ENCODE measurements around the gene PARP16.
"Not testable (repeated sequence)": the region's sequence is repeated elsewhere in the genome, so short reads cannot be mapped to it uniquely, and the experiment has no call there.

Gene PARP16

DNA sequence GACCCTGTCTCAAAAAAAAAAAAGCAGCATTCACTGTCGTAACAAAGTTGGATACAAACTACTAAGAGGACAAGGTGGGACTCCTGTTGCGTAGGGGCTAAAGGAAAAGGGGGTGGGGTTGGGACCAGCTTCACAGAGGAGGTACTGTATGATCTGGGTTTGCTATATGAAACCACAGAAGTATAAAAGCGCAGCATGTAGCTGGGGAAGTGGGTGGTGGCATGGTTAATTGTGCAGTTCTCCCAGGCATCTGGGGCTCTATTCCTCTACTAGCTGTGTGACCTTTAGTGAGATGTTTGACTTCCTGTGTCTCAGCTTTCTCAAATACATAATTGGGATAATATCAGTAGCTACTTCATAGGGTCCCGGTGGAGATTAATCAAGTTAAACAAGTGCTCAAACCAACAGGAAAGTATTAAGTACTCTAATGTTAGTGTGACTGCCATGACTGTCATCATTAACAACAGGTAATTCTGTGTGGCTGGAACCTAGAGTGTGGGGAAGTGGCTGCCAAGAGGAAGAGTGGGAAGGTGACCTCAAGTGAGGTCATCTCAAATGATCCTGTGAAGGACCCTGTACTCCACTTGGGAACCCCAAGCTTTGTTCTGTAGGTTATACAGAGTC lies 11.5 kb downstream of the PARP16 start:
- no peak for DNase-seq

DNA sequence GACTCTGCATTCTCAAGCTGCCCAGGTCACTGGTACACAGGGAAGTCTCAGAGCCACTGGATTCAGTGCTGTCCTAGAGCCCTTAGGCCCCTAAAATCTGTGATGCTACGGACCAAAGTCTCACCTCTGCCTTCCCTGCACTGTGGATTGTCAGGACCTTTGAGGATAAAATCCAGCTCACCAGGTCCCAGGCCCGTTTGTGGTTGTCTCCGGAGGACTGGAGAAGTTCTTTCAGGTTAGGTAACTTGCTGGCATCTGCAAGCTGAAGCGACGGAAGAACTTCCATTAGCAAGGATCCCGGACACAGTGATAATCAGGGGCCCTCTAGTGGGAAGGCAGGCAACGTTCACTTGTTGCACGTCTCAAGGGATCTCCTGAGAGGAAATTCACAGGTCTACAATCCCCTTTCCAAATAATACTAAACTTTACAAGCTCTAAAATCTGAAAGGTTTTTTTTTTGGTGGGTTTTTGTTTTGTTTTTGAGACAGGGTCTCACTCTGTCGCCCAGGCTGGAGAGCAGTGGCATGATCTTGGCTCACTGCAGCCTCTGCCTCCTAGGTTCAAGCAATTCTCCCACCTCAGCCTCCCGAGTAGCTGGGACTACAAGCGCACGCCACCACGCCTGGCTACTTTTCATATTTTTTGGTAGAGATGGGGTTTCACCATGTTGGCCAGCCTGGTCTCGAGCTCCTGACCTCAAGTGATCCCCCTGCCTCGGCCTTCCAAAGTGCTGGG lies 15.7 kb downstream of the PARP16 start:
- DNase-seq, result not testable (repeated sequence)

DNA sequence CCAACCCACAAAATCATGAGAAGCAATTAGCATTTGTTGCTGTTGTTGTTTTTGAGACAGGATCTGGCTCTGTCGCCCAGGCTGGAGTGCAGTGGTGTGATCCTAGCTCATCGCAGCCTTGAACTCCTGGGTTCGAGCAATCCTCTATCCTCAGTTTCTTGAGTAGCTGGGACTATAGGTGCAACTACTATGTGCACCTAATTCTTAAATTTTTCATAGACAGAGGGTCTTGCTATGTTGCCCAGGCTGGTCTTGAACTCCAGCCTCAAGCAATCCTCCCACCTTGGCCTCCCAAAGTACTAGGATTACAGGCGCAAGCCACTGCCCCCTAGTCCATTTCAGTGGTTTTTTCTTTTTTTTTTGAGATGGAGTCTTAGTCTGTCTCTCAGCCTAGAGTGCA lies 18.3 kb downstream of the PARP16 start:
- no peak for DNase-seq

DNA sequence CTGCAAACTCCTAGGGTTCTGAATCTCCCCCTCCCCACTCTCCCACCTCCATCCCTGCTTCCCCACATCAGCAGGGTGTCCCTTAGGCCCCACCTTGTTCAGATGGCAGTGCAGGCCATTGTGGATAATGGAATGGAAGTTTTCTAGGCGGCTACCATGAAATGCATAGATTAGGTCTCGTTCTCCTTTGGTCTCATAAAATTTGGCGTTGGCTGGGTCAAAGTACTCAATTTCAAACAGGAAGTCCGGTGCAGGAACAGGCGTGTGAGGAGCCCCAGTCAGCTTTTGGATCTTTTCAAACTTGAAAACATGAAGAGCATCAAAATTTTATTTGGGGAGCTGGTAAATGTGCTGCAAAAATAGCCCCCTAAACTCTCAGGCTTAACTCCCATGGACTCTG lies 20.2 kb downstream of the PARP16 start:
- no peak for DNase-seq

DNA sequence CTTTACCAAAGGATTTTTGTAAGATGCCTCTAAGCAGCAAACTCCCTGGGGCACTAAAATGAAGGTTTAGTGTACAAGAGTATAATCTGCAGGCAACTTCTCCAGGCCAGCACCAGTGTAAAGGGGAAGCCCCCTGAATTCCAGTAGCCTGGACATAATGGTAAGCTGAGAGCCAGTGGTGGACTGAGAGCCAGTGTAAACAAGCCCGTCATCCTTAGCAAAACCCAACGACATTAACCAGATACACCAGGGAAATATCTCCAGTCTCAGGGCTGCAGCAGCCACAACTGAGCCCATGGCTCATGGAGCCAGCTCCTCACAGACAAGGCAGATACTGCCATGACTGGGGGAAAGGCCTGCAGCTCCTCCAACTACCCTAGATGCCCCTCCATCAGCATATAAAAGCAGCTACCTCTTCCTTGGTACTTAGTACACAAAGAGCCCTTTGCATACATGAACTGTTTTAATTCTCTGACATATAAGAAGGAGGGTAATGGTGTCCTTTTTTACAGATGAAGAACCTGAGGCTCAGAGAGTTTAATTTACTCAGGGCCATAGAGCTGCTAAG lies 21.7 kb downstream of the PARP16 start:
- no peak for DNase-seq

DNA sequence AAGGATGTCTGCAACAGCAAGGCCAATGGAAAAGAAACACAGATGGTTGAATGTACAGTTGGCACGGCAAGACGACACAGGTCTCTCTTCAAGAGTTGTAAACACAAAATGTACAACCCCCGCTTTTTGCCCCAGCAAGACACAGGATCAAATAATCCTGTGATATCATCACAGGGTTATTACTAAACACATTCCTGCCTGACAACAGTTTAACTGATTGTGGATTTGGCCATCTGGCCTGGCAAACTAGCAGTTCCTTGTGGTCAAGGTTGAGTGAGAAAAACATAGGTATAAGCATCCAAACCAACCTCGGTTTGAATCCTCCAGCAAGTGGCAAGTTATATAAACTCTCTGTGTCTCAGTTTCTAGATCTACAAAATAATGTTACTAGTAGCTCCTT lies 23.4 kb downstream of the PARP16 start:
- no peak for DNase-seq

DNA sequence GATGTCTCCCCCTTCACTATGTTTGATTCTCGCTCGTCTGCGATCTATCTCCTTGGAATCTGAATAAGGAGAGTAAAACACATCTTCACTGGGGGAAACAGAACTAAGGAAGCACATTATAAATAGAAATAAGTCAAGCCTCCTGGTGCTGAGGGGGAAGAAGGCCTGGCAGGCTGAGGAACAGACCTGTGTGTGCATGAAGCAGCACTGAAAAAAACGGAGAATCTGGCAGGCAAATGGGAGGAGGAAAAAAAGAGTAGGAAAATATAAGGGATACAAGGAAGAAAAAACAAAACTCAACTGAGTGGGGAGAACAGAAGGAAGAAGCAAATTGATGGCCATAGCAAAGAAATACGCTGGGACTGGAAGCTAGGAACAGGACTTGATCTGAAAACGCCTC lies 25.7 kb downstream of the PARP16 start:
- no peak for DNase-seq

DNA sequence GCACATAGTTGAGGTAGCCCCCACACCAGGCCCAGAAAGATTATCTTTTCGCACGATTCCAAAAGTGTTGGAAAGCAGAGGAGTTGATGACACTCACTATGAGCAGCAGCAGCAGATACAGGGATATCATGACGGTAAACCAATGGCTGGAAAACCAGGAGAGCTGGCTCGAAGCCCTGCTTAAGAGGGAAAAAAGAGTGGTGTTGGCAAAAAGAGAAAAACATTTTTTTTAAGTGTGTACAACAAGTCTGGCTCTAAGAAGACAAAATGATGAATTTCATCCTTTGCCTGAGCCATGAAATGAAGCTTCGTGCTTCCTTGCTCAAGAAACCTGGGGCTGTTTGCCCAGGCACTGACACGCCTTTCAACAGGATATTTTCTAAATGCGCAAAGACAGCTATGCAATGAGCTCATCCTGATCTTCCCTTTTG lies 27.3 kb downstream of the PARP16 start:
- DNase-seq, result no peak

DNA sequence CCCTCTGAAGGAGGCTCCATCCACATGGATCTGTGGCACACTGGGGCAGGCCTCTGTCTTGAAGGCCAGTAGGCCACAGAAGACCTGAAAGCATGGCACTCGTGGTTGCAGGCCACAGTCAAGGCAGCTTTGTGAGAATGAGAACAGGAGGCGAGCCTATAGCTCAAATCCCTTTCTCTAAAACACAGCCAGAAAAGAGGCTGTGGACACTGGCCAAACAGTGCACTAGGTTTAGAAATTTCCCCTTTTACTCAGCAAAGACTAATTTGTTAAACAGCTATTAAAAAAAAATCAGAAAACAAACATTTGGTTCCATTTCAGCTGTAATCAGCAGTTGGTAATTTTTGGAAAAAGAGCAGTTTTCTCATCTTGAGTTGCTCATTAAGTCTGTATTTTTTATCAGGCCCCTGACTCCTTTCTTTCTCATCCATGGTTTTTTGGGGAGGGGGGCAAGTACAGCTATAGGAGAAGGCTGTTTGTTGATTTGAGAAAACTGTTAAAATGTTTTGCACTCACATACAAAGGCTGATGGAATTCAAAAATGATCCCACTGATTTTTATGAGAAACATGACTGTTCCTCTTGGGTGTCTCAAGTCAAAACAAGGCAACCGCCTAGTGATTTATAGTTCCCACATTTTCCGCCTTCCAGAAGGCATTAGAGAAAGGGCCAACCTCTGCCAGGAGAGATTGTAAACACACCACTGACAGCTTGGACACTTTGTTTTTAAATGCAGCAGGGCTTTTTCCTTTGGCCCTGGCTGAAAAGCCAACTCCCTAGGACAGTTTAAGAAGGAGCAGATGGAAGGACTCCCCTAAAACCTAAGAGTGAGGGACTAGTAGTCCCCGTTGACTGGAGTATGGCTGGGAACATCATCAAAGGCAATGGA lies 28.1 kb downstream of the PARP16 start:
- no peak for DNase-seq

DNA sequence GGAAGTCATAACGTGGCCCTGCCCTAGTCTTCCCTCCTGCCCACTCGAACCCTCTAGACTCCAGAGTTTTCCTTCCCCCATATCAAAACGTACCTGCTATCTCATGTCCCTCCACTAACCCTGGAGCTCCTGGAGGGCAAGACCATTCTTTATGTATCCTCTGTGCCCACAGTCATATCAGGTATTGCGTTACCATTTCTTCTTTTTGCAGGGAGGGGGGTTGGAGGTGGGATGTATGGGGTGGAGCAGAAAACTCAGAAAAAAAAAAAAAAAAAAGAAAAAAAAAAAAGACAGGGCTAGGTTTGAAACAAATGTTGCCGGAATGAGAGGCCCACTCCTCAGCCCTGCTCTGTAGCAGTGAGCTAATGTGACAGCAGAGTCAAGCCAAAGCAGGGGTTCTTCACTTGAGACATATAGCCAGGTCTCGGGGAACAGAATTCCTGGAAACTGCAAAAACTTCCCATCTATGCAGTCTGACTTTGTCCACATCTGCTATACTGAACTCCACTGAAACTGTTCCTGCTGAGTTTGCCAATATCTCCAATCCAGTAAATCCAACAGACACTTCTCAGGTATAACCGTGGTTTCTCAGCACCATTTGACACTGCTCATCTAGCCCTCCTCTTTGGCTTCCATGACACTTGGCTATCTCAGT lies 31.1 kb downstream of the PARP16 start:
- DNase-seq, result no peak

DNA sequence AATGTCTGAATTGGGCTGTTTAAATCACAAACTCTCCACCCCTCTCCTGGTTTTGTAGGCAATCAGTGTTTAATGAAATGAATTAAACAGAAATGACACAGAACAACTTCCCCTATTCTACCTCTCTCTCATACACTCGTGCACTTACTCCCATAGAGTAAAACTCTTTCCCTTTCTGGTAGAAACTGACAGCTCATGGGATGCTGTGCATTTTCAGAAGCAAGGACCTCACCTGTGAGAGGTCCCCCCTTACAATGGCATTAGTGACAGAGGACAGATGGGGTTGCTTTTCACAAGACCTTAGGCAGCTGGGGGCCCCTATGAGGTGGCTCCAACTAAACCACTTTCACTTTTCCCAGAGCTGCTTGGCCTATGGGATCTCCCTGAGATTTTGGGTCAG lies 31.9 kb downstream of the PARP16 start:
- DNase-seq, result no peak

DNA sequence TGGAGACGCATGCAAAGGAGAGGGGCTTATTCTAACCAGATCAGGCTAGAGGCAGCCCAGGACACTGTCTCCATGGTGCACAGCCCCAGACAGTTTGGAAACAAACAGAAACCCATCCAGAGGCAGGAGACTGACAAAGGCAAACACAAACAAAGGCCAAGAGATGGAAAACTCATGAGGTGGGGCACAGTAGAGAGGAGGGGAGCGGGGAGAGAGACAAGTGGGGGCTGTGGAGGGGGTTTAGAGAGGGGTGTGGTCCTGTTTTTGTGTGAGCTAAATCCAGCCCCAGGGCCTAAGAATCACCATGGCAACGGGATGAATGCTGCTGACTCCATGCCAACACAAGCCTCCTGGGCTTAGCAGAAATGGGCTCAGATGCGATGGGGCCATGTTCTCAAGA lies 32.3 kb downstream of the PARP16 start:
- DNase-seq, result no peak

DNA sequence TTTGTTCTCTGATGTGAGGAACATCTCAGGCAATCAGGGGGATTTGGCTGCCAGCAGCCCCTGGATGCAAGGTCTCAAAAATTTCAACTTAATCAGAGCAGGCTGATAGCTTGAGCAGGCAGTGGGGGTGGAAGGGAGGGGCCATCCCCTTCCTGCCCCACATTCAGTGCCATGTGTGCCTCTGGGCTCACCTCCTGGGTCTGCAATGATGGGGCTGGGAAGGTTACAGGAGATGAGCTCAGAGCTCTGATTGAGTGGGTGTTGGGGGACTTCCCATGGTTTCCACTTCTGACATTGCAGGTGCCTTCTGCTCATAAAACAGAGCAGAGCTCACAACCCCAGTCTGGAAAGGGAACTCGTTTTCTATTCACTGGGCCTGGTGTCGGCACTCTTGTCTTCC lies 37.0 kb downstream of the PARP16 start:
- no peak for DNase-seq

DNA sequence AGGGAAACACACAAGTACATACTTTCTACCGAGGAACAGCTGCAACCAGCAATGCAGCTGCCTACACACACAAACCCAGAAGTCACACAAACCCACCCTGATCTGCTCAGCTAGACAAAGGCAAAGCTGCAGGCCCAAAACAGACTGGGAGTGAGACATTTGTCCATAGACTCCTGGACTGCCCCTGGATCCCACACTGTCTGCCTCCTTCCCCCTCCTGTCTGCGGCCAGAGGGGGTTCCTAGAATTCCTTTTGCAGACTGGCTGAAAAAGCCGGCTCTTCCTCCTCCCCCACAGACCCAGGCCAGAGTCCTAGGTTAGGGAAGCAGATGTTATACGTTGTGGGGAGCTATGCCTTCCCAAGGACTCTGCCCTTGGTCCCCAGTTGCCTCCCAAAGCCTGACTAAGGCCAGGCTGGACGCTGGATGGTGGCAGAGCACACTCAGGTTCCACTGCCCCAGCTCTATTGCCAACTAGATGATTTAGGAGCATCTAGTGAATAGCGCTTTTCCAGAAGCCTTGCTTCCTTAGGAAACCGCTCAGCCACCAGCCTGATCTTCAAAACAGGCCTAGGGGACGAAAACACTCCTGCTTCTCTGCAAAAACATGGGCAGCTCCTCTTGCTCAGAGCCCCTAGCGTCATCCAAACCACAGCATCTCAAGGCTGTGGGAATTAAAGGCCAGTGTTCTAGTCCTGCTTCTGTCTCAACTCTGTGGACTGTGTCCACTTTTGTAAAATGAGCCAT lies 38.0 kb downstream of the PARP16 start:
- no peak for DNase-seq

DNA sequence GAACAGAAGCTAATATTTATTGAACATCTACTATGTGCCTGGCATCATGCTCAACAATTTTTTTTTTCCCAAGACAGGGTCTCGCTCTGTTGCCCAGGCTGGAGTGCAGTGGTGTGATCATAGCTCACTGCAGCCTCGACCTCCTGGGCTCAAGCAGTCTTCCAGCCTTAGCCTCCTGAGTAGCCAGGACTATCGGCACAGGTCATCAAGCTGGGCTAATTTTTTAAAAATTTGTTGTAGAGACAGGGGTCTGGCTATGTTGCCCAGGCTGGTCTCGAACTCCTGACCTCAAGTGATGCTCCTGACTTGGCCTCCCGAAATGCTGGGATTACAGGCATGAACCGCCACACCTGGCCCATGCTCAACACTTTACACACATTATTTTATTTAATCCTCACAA lies 39.7 kb downstream of the PARP16 start:
- DNase-seq, result no peak

DNA sequence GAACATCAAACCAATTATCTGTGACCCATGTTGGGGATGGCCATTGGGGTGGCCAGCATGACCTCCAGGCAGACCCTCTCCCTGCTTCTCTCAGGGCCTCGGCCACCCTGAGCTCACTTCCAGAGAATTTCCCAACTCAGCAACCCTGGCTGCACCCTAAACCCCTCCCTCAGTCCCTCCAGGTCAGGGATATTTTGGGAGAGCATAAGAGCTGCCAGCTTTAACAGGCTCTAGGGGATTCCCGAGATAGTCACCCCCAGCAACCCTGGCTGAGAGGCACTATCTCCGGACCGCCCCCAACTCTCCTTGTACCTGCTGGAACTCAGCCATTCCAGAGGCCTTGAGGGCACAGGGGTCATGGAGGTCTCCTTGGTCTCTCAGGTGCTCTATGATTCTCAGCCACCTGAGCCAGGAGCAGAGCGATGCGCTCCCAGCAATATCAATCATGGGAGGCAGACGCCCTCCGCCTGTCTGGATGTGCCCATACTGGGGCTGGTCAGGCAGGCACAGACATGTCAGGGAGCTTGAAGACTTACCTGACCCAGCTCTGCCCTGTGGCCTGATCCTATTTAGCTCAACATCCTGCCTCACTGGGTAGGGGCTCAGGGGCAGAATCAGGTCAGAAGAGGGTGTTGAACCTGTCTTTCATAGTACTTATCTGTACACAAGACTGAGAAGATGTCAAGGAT lies 40.5 kb downstream of the PARP16 start:
- no peak for DNase-seq

DNA sequence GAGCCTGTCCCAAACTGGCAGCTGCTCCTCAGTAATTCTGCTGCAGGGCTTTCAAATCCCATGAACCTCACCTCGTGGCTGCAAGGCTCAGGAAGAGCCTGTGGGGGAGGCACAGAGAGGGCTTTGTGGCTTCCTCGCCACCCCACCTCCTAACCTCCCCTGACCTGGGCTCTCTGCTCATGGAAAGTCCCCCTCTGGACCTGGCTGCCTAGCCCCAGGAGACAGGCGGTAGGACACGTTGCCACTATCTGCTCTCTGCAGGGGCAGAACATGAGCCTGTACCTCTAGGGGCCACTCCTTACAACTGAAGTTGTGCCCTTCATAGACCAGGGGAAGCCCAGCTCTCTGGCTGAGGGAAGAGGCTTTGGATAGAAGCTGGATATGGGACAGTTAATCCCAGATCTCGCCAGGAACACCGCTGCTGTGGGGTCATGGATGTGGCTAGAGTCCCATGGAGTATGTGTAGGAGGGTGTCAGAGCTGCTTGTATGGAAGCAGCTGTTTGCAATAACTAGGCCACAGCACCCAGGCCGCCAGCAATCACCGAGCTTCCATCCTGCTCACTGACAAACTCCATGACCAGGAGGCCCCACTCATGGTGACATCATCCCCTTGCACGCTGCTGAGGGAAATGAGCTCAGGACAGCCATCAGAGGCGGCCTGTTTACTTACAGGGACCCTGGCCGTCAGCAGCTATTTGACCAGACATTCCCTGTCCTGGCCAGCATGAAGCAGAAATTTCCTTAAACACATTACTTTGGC lies 41.4 kb downstream of the PARP16 start:
- no peak for DNase-seq

DNA sequence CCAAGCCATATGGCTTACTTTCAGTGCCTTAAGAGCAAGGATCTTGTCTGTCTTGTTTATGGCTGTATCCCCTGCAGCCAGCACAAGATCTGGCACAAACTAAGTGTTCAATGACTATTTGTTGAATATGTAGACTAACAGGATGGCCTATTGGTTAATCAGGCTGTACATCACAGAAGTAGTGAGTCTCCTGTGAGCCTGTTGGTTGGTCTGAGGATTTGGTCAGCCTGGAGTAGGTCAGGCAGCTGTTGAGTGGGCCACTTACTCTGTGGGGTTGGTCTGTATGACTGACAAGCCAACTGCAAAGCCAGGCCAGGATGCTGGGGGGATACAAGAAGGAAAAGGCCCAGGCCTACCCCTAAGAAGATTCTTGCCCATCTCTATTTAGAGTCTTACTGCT lies 42.0 kb downstream of the PARP16 start:
- DNase-seq, result no peak

DNA sequence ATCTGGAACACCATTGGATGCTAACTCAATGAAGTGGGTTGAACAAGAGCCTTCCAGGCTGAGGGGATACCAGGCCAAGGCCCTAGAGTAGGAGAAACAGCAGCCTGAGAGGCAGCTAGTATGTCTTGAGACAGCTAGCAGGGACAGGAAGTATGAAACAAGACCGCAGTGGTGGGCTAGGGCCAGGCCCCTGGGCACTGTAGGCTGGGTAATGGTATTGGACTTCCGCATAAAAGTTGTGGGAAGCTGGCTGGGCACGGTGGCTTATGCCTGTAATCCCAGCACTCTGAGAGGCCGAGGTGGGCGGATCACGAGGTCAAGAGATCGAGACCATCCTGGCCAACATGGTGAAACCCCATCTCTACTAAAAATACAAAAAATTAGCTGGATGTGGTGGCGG lies 50.2 kb downstream of the PARP16 start:
- not testable (repeated sequence) for DNase-seq

DNA sequence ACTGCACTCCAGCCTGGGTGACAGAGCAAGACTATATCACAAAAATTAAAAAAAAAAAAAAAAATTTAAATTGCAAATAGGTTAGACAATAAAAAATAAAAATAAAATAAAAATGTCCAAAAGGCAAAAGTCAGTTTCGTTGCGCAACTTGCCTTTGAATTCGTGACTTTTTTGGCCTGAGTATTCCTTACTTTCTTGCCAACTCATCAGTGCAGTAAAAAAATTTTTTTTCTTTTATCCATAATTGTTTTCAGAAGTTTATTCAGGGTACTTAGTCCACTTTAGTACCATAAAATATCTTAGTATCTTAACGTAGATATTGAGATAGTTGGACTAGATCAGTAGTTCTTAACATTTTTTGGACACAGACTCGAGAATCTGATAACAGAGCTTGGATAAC lies 53.0 kb downstream of the PARP16 start:
- DNase-seq, result no peak

DNA sequence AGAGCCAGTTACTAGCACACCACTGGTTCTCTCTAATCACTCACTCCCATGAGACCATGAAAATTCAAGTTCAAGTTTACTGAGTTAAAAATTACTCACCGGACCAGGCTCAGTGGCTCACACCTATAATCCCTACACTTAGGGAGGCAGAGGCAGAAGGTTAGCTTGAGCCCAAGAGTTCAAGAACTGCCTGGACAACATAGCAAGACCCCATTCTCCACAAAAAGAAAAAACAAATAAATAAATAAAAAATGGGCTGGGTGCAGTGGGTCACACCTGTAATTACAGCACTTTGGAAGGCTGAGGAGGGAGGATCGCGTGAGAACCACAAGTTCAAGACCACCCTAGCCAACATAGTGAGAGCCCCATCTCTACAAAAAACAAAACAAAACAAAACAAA lies 54.2 kb downstream of the PARP16 start:
- DNase-seq, result no peak

All from NCI-H1092 treated with DMSO at 0.1 percent for 48 hours (cell line).